Measurements from ENCODE around the gene GATA5.

The GATA5 gene, protein sequence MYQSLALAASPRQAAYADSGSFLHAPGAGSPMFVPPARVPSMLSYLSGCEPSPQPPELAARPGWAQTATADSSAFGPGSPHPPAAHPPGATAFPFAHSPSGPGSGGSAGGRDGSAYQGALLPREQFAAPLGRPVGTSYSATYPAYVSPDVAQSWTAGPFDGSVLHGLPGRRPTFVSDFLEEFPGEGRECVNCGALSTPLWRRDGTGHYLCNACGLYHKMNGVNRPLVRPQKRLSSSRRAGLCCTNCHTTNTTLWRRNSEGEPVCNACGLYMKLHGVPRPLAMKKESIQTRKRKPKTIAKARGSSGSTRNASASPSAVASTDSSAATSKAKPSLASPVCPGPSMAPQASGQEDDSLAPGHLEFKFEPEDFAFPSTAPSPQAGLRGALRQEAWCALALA

DNA sequence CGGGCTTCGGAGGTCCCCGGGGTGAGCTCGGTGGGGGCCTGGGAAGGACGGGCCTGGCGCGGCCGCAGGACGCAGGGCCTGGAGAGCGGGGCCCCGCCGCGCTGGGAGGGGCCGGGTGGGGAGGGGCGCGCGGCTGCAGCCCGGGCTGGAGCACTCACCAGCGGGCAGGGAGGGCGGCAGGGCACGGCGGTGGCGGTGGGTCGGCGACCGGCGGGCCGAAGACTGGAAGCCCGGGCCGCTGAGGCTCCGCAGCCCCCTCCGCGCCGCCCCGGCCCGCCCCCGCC is at the start of gene GATA5:
GATA5 (minus strand) TSS at position 224 of the 284 bp plus-strand sequence. CDS start 474 bp downstream, outside the sequence.
- Histone ChIP-seq H3K4me1 (ENCODE audit: insufficient read depth, low read length, severe bottlenecking) (no peaks in the 10 kb centered on the region), H2AFZ (ENCODE audit: low read length) (no peak within 1 kb of the TSS)
- TF ChIP-seq CTCF (IDR thresholded peaks at IDR 0.05; ENCODE audit: low read length) (no peak), EZH2 (IDR thresholded peaks at IDR 0.05; ENCODE audit: borderline replicate concordance, low read length) (no peak)

GRCh38 chr20:62525014-62525413 is 49.2 kb upstream of the GATA5 start:
- H3K9me3 ChIP-seq (ENCODE audit: low read length): no peaks in the 10 kb centered on the region
- H3K4me1 ChIP-seq (ENCODE audit: insufficient read depth, low read length, severe bottlenecking): no peaks in the 10 kb centered on the region
- H3K27me3 ChIP-seq (ENCODE audit: insufficient read depth, low read length): peaks cover 5% of the 10 kb centered on the region; the same call in 1 of the 2 replicates
- TF ChIP-seq CTCF (IDR thresholded peaks at IDR 0.05; ENCODE audit: low read length) (no peak), EZH2 (IDR thresholded peaks at IDR 0.05; ENCODE audit: borderline replicate concordance, low read length) (no peak)
- H3F3A ChIP-seq (ENCODE audit: insufficient read depth, low read length): no peaks in the 10 kb centered on the region
- no peak overlapping the region for H3K9ac ChIP-seq (ENCODE audit: low read length)
- H3K4me3 ChIP-seq (ENCODE audit: low read depth, low read length, poor library complexity, severe bottlenecking): no peak overlapping the region
- no peaks in the 10 kb centered on the region for H3K36me3 ChIP-seq (ENCODE audit: insufficient read depth, low read length)
- H4K20me1 ChIP-seq (ENCODE audit: insufficient read depth, low read length): no peaks in the 10 kb centered on the region
- H3K79me2 ChIP-seq (ENCODE audit: insufficient read depth, low read length): no peaks in the 10 kb centered on the region
- no peak overlapping the region for H3K4me2 ChIP-seq (ENCODE audit: low read length)
- H2AFZ ChIP-seq (ENCODE audit: low read length): no peak overlapping the region
- H3K9me2 ChIP-seq (ENCODE audit: low read depth, low read length): no peaks in the 10 kb centered on the region
- H3K27ac ChIP-seq (ENCODE audit: low read depth, low read length, poor library complexity, severe bottlenecking): no peak overlapping the region

More for the DNA sequence above, at the start of gene GATA5:
- no peaks in the 10 kb centered on the region for H3K9me2 ChIP-seq (ENCODE audit: low read depth, low read length)
- H3F3A ChIP-seq (ENCODE audit: insufficient read depth, low read length): no peaks in the 10 kb centered on the region
- H3K9ac ChIP-seq (ENCODE audit: low read length): no peak within 1 kb of the TSS
- no peaks in the 10 kb centered on the region for H3K79me2 ChIP-seq (ENCODE audit: insufficient read depth, low read length)
- H3K36me3 ChIP-seq (ENCODE audit: insufficient read depth, low read length): no peaks in the 10 kb centered on the region; the same call in 1 of the 2 replicates
- H3K9me3 ChIP-seq (ENCODE audit: low read length): no peaks in the 10 kb centered on the region
- H3K27ac ChIP-seq (ENCODE audit: low read depth, low read length, poor library complexity, severe bottlenecking): no peak within 1 kb of the TSS
- H3K4me2 ChIP-seq (ENCODE audit: low read length): no peak within 1 kb of the TSS
- H3K4me3 ChIP-seq (ENCODE audit: low read depth, low read length, poor library complexity, severe bottlenecking): no peak within 1 kb of the TSS
- no peaks in the 10 kb centered on the region for H3K27me3 ChIP-seq (ENCODE audit: insufficient read depth, low read length)
- no peaks in the 10 kb centered on the region for H4K20me1 ChIP-seq (ENCODE audit: insufficient read depth, low read length)

GRCh38 chr20:62524505-62524911 is 48.7 kb upstream of the GATA5 start:
- Histone ChIP-seq H3K4me1 (ENCODE audit: insufficient read depth, low read length, severe bottlenecking) (no peaks in the 10 kb centered on the region), H3K36me3 (ENCODE audit: insufficient read depth, low read length) (no peaks in the 10 kb centered on the region), H3K27ac (ENCODE audit: low read depth, low read length, poor library complexity, severe bottlenecking) (no peak overlapping the region), H4K20me1 (ENCODE audit: insufficient read depth, low read length) (no peaks in the 10 kb centered on the region), H3K4me2 (ENCODE audit: low read length) (no peak overlapping the region), H3K27me3 (ENCODE audit: insufficient read depth, low read length) (peaks cover 5% of the 10 kb centered on the region; the same call in 1 of the 2 replicates), H3K9me3 (ENCODE audit: low read length) (no peaks in the 10 kb centered on the region), H2AFZ (ENCODE audit: low read length) (no peak overlapping the region), H3F3A (ENCODE audit: insufficient read depth, low read length) (no peaks in the 10 kb centered on the region), H3K4me3 (ENCODE audit: low read depth, low read length, poor library complexity, severe bottlenecking) (no peak overlapping the region), H3K79me2 (ENCODE audit: insufficient read depth, low read length) (no peaks in the 10 kb centered on the region), H3K9me2 (ENCODE audit: low read depth, low read length) (no peaks in the 10 kb centered on the region), H3K9ac (ENCODE audit: low read length) (no peak overlapping the region)
- no peak for TF ChIP-seq CTCF (IDR thresholded peaks at IDR 0.05; ENCODE audit: low read length)
- no peak for TF ChIP-seq EZH2 (IDR thresholded peaks at IDR 0.05; ENCODE audit: borderline replicate concordance, low read length)
